GM19452 (cell line): ENCODE measurements around the gene BRD1.
"Not testable (repeated sequence)": the region's sequence is repeated elsewhere in the genome, so short reads cannot be mapped to it uniquely, and the experiment has no call there.

Experiments
- ATAC-seq: cut with Tn5 transposase; IDR thresholded peaks from one replicate; pipeline ENCODE4 v1.9.1; 2021; ENCODE audit not compliant: unreplicated experiment

The BRD1 gene

GRCh38 chr22:49827271-49827852, 311 bp downstream of the BRD1 start:
- no peak for ATAC-seq

GRCh38 chr22:49826603-49827270, 936 bp downstream of the BRD1 start:
- no peak for ATAC-seq

GRCh38 chr22:49825944-49826602, 1.6 kb downstream of the BRD1 start:
- ATAC-seq = no peak

GRCh38 chr22:49825436-49825835, 2.2 kb downstream of the BRD1 start:
- no peak for ATAC-seq

GRCh38 chr22:49824936-49825335, 2.7 kb downstream of the BRD1 start:
- ATAC-seq = no peak

GRCh38 chr22:49824185-49824925, 3.3 kb downstream of the BRD1 start:
- no peak for ATAC-seq

GRCh38 chr22:49823289-49824045, 4.2 kb downstream of the BRD1 start:
- no peak for ATAC-seq

GRCh38 chr22:49821741-49822140, 5.9 kb downstream of the BRD1 start:
- not testable (repeated sequence) for ATAC-seq

GRCh38 chr22:49820984-49821383, 6.7 kb downstream of the BRD1 start:
- ATAC-seq = no peak

- ATAC-seq = no peak
Measured at GRCh38 chr22:49817359-49817758, 10.3 kb downstream of the BRD1 start.

GRCh38 chr22:49815641-49816091, 12.0 kb downstream of the BRD1 start:
- no peak for ATAC-seq

- ATAC-seq = no peak
Measured at GRCh38 chr22:49814856-49815255, 12.8 kb downstream of the BRD1 start.

GRCh38 chr22:49814164-49814686, 13.4 kb downstream of the BRD1 start:
- no peak for ATAC-seq

GRCh38 chr22:49812838-49813237, 14.8 kb downstream of the BRD1 start:
- ATAC-seq = no peak

- ATAC-seq = no peak
Measured at GRCh38 chr22:49811020-49811791, 16.5 kb downstream of the BRD1 start.

- ATAC-seq = no peak
Measured at GRCh38 chr22:49810363-49811019, 17.2 kb downstream of the BRD1 start.

- no peak for ATAC-seq
Measured at GRCh38 chr22:49807780-49808708, 19.6 kb downstream of the BRD1 start.

GRCh38 chr22:49807129-49807528, 20.5 kb downstream of the BRD1 start:
- ATAC-seq = no peak
